Measurements from ENCODE around the gene ATG2A.

Gene ATG2A

GRCh38 chr11:64902102-64902900 is 14.7 kb downstream of the ATG2A start:
- no peak for DNase-seq (ENCODE audit: low read depth)

GRCh38 chr11:64900774-64901173 is 16.2 kb downstream of the ATG2A start:
- no peak for DNase-seq (ENCODE audit: low read depth)

GRCh38 chr11:64900263-64900678 is 16.7 kb downstream of the ATG2A start:
- DNase-seq (ENCODE audit: low read depth) = no peak

- DNase-seq (ENCODE audit: low read depth) = no peak
Measured at GRCh38 chr11:64898541-64898940, 18.5 kb downstream of the ATG2A start.

GRCh38 chr11:64898076-64898445 is 18.9 kb downstream of the ATG2A start:
- no peak for DNase-seq (ENCODE audit: low read depth)

GRCh38 chr11:64897381-64898075 is 19.5 kb downstream of the ATG2A start:
- DNase-seq (ENCODE audit: low read depth) = no peak

- DNase-seq (ENCODE audit: low read depth) = no peak
Measured at GRCh38 chr11:64896448-64897022, 20.5 kb downstream of the ATG2A start.

- DNase-seq (ENCODE audit: low read depth) = no peak
Measured at GRCh38 chr11:64894812-64895452, 22.1 kb downstream of the ATG2A start.

- no peak for DNase-seq (ENCODE audit: low read depth)
Measured at GRCh38 chr11:64894070-64894811, 22.8 kb downstream of the ATG2A start.

GRCh38 chr11:64893194-64894069 is 23.6 kb downstream of the ATG2A start:
- no peak for DNase-seq (ENCODE audit: low read depth)

GRCh38 chr11:64892838-64893193 is 24.2 kb downstream of the ATG2A start:
- no peak for DNase-seq (ENCODE audit: low read depth)

- no peak for DNase-seq (ENCODE audit: low read depth)
Measured at GRCh38 chr11:64892411-64892831, 24.6 kb downstream of the ATG2A start.

GRCh38 chr11:64891880-64892279 is 25.1 kb downstream of the ATG2A start:
- no peak for DNase-seq (ENCODE audit: low read depth)

- DNase-seq (ENCODE audit: low read depth) = no peak
Measured at GRCh38 chr11:64891215-64891848, 25.7 kb downstream of the ATG2A start.

- no peak for DNase-seq (ENCODE audit: low read depth)
Measured at GRCh38 chr11:64890522-64890939, 26.5 kb downstream of the ATG2A start.

GRCh38 chr11:64888729-64889511 is 28.1 kb downstream of the ATG2A start:
- DNase-seq (ENCODE audit: low read depth) = no peak

- no peak for DNase-seq (ENCODE audit: low read depth)
Measured at GRCh38 chr11:64888406-64888728, 28.6 kb downstream of the ATG2A start.

GRCh38 chr11:64887757-64888405 is 29.1 kb downstream of the ATG2A start:
- no peak for DNase-seq (ENCODE audit: low read depth)

GRCh38 chr11:64887234-64887756 is 29.7 kb downstream of the ATG2A start:
- DNase-seq (ENCODE audit: low read depth) = no peak

Measured in HS-27A (cell line).